ENCODE measurements around the gene FAM124B.

Gene FAM124B

GRCh38 chr2:224401641-224402342 lies at the start of gene FAM124B:
Gene FAM124B (minus strand): TSS chr2:224402107. CDS start chr2:224401768, 339 bp downstream.
- no peak within 1 kb of the TSS for H3K4me3 ChIP-seq (ENCODE audit: low read length)
- H3K9ac ChIP-seq (ENCODE audit: low read length), result no peak within 1 kb of the TSS
- H3K79me2 ChIP-seq (ENCODE audit: low read length), result no peaks in the 10 kb centered on the region
- H3K4me1 ChIP-seq (ENCODE audit: low read length), result peaks cover 13% of the 10 kb centered on the region
- no peak within 1 kb of the TSS for H3K27ac ChIP-seq (ENCODE audit: low read length)
- TF ChIP-seq CTCF (IDR thresholded peaks at IDR 0.05; ENCODE audit: low read depth, low read length) (no peak), EZH2phosphoT487 (IDR thresholded peaks at IDR 0.05; ENCODE audit: low read depth) (no peak)
- no peaks in the 10 kb centered on the region for H3K27me3 ChIP-seq (ENCODE audit: low read depth, low read length)
- H3K36me3 ChIP-seq (replicated peaks; ENCODE audit: low read depth, low read length), result peaks cover 3% of the 10 kb centered on the region
- H3K9me3 ChIP-seq (ENCODE audit: insufficient read depth, low read length), result no peaks in the 10 kb centered on the region
- H3K4me2 ChIP-seq (ENCODE audit: low read length), result no peak within 1 kb of the TSS
- H2AFZ ChIP-seq (ENCODE audit: low read depth, low read length), result no peak within 1 kb of the TSS
- no peaks in the 10 kb centered on the region for H4K20me1 ChIP-seq (ENCODE audit: insufficient read depth, low read length)

- no peak overlapping the region for H3K27ac ChIP-seq (ENCODE audit: low read length)
- peak; percentile 70 for TF ChIP-seq CTCF (IDR thresholded peaks at IDR 0.05; ENCODE audit: low read depth, low read length)
- TF ChIP-seq EZH2phosphoT487 (IDR thresholded peaks at IDR 0.05; ENCODE audit: low read depth), result no peak
- no peak overlapping the region for H3K4me2 ChIP-seq (ENCODE audit: low read length)
- H3K9me3 ChIP-seq (ENCODE audit: insufficient read depth, low read length), result no peaks in the 10 kb centered on the region
- no peaks in the 10 kb centered on the region for H4K20me1 ChIP-seq (ENCODE audit: insufficient read depth, low read length)
- H3K4me3 ChIP-seq (ENCODE audit: low read length), result no peak overlapping the region
- no peaks in the 10 kb centered on the region for H3K79me2 ChIP-seq (ENCODE audit: low read length)
- peaks cover 8% of the 10 kb centered on the region for H3K4me1 ChIP-seq (ENCODE audit: low read length)
- H3K36me3 ChIP-seq (replicated peaks; ENCODE audit: low read depth, low read length), result no peaks in the 10 kb centered on the region
- no peak overlapping the region for H2AFZ ChIP-seq (ENCODE audit: low read depth, low read length)
- H3K9ac ChIP-seq (ENCODE audit: low read length), result no peak overlapping the region
- H3K27me3 ChIP-seq (ENCODE audit: low read depth, low read length), result no peaks in the 10 kb centered on the region
Observed at GRCh38 chr2:224449212-224450147, 47.6 kb upstream of the FAM124B start.

GRCh38 chr2:224448236-224448635 lies 46.3 kb upstream of the FAM124B start:
- Histone ChIP-seq H3K79me2 (ENCODE audit: low read length) (no peaks in the 10 kb centered on the region), H4K20me1 (ENCODE audit: insufficient read depth, low read length) (no peaks in the 10 kb centered on the region), H2AFZ (ENCODE audit: low read depth, low read length) (no peak overlapping the region), H3K9me3 (ENCODE audit: insufficient read depth, low read length) (no peaks in the 10 kb centered on the region), H3K9ac (ENCODE audit: low read length) (no peak overlapping the region), H3K4me2 (ENCODE audit: low read length) (no peak overlapping the region), H3K4me1 (ENCODE audit: low read length) (no peaks in the 10 kb centered on the region), H3K27ac (ENCODE audit: low read length) (no peak overlapping the region), H3K27me3 (ENCODE audit: low read depth, low read length) (no peaks in the 10 kb centered on the region), H3K4me3 (ENCODE audit: low read length) (no peak overlapping the region), H3K36me3 (replicated peaks; ENCODE audit: low read depth, low read length) (no peaks in the 10 kb centered on the region)
- TF ChIP-seq CTCF (IDR thresholded peaks at IDR 0.05; ENCODE audit: low read depth, low read length), result no peak

- no peak overlapping the region for H3K4me2 ChIP-seq (ENCODE audit: low read length)
- H3K27me3 ChIP-seq (ENCODE audit: low read depth, low read length), result no peaks in the 10 kb centered on the region
Observed at GRCh38 chr2:224444783-224445182, 42.9 kb upstream of the FAM124B start.

More at GRCh38 chr2:224444783-224445182, 42.9 kb upstream of the FAM124B start:
- no peak overlapping the region for H3K9ac ChIP-seq (ENCODE audit: low read length)
- H3K27ac ChIP-seq (ENCODE audit: low read length), result no peak overlapping the region
- no peaks in the 10 kb centered on the region for H3K36me3 ChIP-seq (replicated peaks; ENCODE audit: low read depth, low read length)
- no peaks in the 10 kb centered on the region for H4K20me1 ChIP-seq (ENCODE audit: insufficient read depth, low read length)
- H3K4me1 ChIP-seq (ENCODE audit: low read length), result no peaks in the 10 kb centered on the region
- H3K4me3 ChIP-seq (ENCODE audit: low read length), result no peak overlapping the region
- TF ChIP-seq CTCF (IDR thresholded peaks at IDR 0.05; ENCODE audit: low read depth, low read length) (no peak), EZH2phosphoT487 (IDR thresholded peaks at IDR 0.05; ENCODE audit: low read depth) (no peak)
- H3K79me2 ChIP-seq (ENCODE audit: low read length), result no peaks in the 10 kb centered on the region
- H3K9me3 ChIP-seq (ENCODE audit: insufficient read depth, low read length), result no peaks in the 10 kb centered on the region
- H2AFZ ChIP-seq (ENCODE audit: low read depth, low read length), result no peak overlapping the region

Data from OCI-LY3 (cell line).